ENCODE results near the gene MUCL3. TPM values are rescaled to one million over a fixed set of nuclear protein-coding genes. Genes with fewer than 3 reads are reported as not detected.

MUCL3 gene
- total RNA-seq, 4 donors from 2014 or later = not detected

GRCh38 chr6:30970946-30971345 is 30.2 kb downstream of the MUCL3 start:
- no peaks in the 10 kb centered on the region for H3K9me3 ChIP-seq
- H3K27ac ChIP-seq = no peak overlapping the region
- intact Hi-C loops (cut with DNase I; ENCODE audit: low total_unique reads) = no loop called here
- TF ChIP-seq POLR2A (IDR thresholded peaks at IDR 0.05) = no peak
- TF ChIP-seq, protein P1, sequence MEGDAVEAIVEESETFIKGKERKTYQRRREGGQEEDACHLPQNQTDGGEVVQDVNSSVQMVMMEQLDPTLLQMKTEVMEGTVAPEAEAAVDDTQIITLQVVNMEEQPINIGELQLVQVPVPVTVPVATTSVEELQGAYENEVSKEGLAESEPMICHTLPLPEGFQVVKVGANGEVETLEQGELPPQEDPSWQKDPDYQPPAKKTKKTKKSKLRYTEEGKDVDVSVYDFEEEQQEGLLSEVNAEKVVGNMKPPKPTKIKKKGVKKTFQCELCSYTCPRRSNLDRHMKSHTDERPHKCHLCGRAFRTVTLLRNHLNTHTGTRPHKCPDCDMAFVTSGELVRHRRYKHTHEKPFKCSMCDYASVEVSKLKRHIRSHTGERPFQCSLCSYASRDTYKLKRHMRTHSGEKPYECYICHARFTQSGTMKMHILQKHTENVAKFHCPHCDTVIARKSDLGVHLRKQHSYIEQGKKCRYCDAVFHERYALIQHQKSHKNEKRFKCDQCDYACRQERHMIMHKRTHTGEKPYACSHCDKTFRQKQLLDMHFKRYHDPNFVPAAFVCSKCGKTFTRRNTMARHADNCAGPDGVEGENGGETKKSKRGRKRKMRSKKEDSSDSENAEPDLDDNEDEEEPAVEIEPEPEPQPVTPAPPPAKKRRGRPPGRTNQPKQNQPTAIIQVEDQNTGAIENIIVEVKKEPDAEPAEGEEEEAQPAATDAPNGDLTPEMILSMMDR (IDR thresholded peaks at IDR 0.05 in 4 of 5, conservative IDR thresholded peaks at IDR 0.05 in 1 of 5) = no peak
- in situ Hi-C loops (cut with MboI; ENCODE audit: low sequenced_read_pairs in 4 of 4) = no loop called here
- H3K27me3 ChIP-seq = no peaks in the 10 kb centered on the region
- no peaks in the 10 kb centered on the region for H3K4me1 ChIP-seq
- ATAC-seq (no peak), DNase-seq (no peak)
- H3K36me3 ChIP-seq = no peaks in the 10 kb centered on the region
- H3K4me3 ChIP-seq = no peak overlapping the region

DNA sequence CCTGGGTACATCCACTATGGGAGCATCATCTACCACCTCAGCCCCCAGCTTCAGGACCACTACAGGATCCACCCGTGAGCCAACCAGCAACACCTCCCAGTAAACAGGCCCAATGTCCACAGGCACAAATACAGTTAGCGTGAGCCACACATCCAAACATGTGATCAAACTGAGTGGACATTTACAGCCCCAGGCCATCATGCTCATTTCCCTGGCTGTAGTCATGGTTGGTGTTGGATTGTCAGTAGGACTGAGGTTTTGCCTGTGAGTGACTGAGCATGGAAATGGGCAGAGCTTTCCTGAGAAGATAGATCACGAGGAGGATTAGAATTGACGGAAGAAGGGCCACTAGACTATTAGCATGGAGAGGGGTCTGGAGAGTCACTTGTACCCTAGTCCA is 32.0 kb downstream of the MUCL3 start:
- Histone ChIP-seq H3K4me3 (no peak overlapping the region), H3K9me3 (no peaks in the 10 kb centered on the region), H3K36me3 (no peaks in the 10 kb centered on the region), H3K4me1 (no peaks in the 10 kb centered on the region), H3K27me3 (no peaks in the 10 kb centered on the region), H3K27ac (no peak overlapping the region)
- TF ChIP-seq, protein P1 (IDR thresholded peaks at IDR 0.05 in 4 of 5, conservative IDR thresholded peaks at IDR 0.05 in 1 of 5) = no peak
- TF ChIP-seq POLR2A (IDR thresholded peaks at IDR 0.05) = no peak
- intact Hi-C loops (cut with DNase I; ENCODE audit: low total_unique reads) (no loop called here), in situ Hi-C loops (cut with MboI; ENCODE audit: low sequenced_read_pairs in 4 of 4) (no loop called here)
- no peak for ATAC-seq
- no peak for DNase-seq

DNA sequence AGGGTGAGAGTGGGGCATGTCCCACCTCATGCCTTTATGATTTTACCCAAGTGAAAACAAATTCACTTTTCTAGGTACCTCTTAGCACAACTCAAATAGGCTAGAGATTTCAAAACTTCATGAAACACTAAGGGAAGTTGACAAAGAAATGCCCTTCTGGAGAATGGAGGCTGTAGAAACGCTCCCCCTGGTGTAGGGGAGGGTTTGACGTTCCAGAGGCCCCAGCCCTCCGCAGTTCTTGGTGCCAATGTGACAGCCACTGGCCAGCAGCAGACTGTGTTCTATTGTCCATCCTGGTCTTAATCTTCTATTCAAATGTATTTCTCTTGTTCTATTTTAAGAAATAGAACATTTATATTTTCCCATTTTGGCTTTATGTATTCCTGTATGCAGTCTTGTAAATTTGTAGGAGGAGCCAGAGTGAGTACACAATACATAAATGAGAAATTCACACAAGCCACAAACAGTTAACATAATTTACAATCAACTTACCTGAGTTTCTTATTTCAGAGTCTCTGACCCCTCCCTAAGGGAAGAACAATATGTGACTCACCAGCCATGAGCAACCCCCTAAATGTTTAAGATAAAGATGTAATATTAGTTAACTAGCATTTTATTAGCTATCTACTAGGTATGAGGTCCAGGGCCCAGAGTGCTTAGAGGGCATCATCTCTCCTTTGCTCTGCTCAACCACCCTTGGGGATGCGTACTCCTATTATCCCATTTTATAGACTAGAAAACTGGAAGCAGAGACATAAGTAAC is 33.9 kb downstream of the MUCL3 start:
- intact Hi-C loops (cut with DNase I; ENCODE audit: low total_unique reads) (no loop called here), in situ Hi-C loops (cut with MboI; ENCODE audit: low sequenced_read_pairs in 4 of 4) (no loop called here)
- no peak for ATAC-seq
- H3K36me3 ChIP-seq = no peaks in the 10 kb centered on the region
- no peak overlapping the region for H3K27ac ChIP-seq
- no peaks in the 10 kb centered on the region for H3K9me3 ChIP-seq
- no peak for TF ChIP-seq POLR2A (IDR thresholded peaks at IDR 0.05)
- TF ChIP-seq, protein P1 (IDR thresholded peaks at IDR 0.05 in 4 of 5, conservative IDR thresholded peaks at IDR 0.05 in 1 of 5) = no peak
- DNase-seq = no peak
- H3K4me3 ChIP-seq = no peak overlapping the region
- H3K4me1 ChIP-seq = no peaks in the 10 kb centered on the region
- no peaks in the 10 kb centered on the region for H3K27me3 ChIP-seq

DNA sequence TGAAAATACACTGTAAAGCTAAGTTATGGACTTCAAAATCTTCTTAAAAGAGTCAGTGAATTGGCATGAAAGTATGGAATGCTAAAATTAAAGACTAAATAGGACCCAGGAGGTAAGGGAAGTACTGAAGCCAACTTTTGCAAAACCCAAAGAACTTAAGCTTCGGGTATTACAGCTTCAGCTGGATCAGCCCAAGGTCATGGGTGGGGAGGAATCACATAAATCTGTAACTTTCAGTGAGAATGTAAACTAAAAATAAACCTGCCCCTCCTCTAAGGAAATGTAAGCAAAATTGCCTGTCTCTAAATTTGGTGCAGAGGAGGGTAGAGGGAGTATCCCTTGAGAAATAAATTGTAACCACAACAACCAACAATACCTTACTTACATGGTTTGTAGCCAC is 38.4 kb downstream of the MUCL3 start:
- intact Hi-C loops (cut with DNase I; ENCODE audit: low total_unique reads) = no loop called here
- H3K4me3 ChIP-seq = no peak overlapping the region
- in situ Hi-C loops (cut with MboI; ENCODE audit: low sequenced_read_pairs in 4 of 4) = no loop called here
- no peak for DNase-seq
- TF ChIP-seq, protein P1 (IDR thresholded peaks at IDR 0.05 in 4 of 5, conservative IDR thresholded peaks at IDR 0.05 in 1 of 5) = no peak
- TF ChIP-seq POLR2A (IDR thresholded peaks at IDR 0.05) = no peak
- H3K4me1 ChIP-seq = peaks cover 5 to 9% of the 10 kb centered on the region in 2 donors
- H3K27me3 ChIP-seq = no peaks in the 10 kb centered on the region
- no peaks in the 10 kb centered on the region for H3K9me3 ChIP-seq
- H3K27ac ChIP-seq = no peak overlapping the region
- no peaks in the 10 kb centered on the region for H3K36me3 ChIP-seq
- no peak for ATAC-seq

DNA sequence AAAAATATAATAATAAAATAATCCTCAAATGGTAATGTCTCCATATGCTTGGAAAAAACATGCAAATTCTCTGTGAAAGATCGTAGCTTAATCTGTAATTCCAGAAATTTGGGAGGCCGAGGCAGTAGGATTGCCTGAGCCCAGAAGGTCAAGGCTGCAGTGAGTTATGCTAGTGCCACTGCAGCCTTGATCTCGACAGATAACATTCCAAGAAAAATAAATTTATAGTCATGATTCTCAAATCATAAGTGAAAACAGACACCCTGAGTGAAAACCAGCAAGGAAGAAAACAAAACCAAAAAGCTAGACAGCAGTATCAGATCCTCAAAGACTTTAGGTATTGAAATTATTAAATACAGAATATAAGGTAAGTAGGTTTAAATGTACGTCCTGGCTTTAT is 38.9 kb downstream of the MUCL3 start:
- ATAC-seq = no peak
- Histone ChIP-seq H3K27ac (no peak overlapping the region), H3K4me3 (no peak overlapping the region), H3K9me3 (no peaks in the 10 kb centered on the region), H3K4me1 (peaks cover 5 to 9% of the 10 kb centered on the region in 2 donors), H3K27me3 (no peaks in the 10 kb centered on the region), H3K36me3 (no peaks in the 10 kb centered on the region)
- no peak for DNase-seq
- in situ Hi-C loops (cut with MboI; ENCODE audit: low sequenced_read_pairs in 4 of 4) (no loop called here), intact Hi-C loops (cut with DNase I; ENCODE audit: low total_unique reads) (no loop called here)
- TF ChIP-seq, protein P1 (IDR thresholded peaks at IDR 0.05 in 4 of 5, conservative IDR thresholded peaks at IDR 0.05 in 1 of 5) = no peak
- TF ChIP-seq POLR2A (IDR thresholded peaks at IDR 0.05) = no peak
